NCI-H1436 treated with DMSO at 0.1 percent for 48 hours (cell line): ENCODE results near the gene TMEM39B.
"Not testable (repeated sequence)": the region's sequence is repeated elsewhere in the genome, so short reads cannot be mapped to it uniquely, and the experiment has no call there.

Experiments
- DNase-seq: peaks from one replicate; lab custom pipeline; 2025; lab: John Stamatoyannopoulos, UW

The TMEM39B gene

GRCh38 chr1:32071758-32072621 is 749 bp upstream of the TMEM39B start:
- DNase-seq = no peak

- no peak for DNase-seq
Observed at GRCh38 chr1:32073299-32074229, 825 bp downstream of the TMEM39B start.

- DNase-seq = no peak
Observed at GRCh38 chr1:32074841-32075240, 2.1 kb downstream of the TMEM39B start.

GRCh38 chr1:32077451-32077850 is 4.7 kb downstream of the TMEM39B start:
- DNase-seq = no peak

GRCh38 chr1:32082022-32082421 is 9.3 kb downstream of the TMEM39B start:
- DNase-seq = no peak

- DNase-seq = not testable (repeated sequence)
Observed at GRCh38 chr1:32086381-32086780, 13.6 kb downstream of the TMEM39B start.

- DNase-seq = no peak
Observed at GRCh38 chr1:32091176-32091575, 18.4 kb downstream of the TMEM39B start.

- DNase-seq = no peak
Observed at GRCh38 chr1:32091591-32091990, 18.9 kb downstream of the TMEM39B start.

GRCh38 chr1:32094746-32095521 is 22.2 kb downstream of the TMEM39B start:
- DNase-seq = no peak

GRCh38 chr1:32099426-32099825 is 26.7 kb downstream of the TMEM39B start:
- DNase-seq = no peak

GRCh38 chr1:32100359-32100758 is 27.6 kb downstream of the TMEM39B start:
- DNase-seq = no peak

- no peak for DNase-seq
Observed at GRCh38 chr1:32100807-32101708, 28.3 kb downstream of the TMEM39B start.

- DNase-seq = no peak
Observed at GRCh38 chr1:32104127-32104526, 31.4 kb downstream of the TMEM39B start.

GRCh38 chr1:32105338-32105737 is 32.6 kb downstream of the TMEM39B start:
- DNase-seq = no peak

- DNase-seq = no peak
Observed at GRCh38 chr1:32106663-32107275, 34.0 kb downstream of the TMEM39B start.

- peak; percentile 73 for DNase-seq
Observed at GRCh38 chr1:32107742-32108661, 35.3 kb downstream of the TMEM39B start, which contains the start of gene KPNA6. Gene KPNA6, plus strand, starts transcription at chr1:32108056. Its CDS starts 75 bp downstream, at chr1:32108131.

GRCh38 chr1:32111040-32111623 is 38.4 kb downstream of the TMEM39B start:
- no peak for DNase-seq

GRCh38 chr1:32111789-32112188 is 39.0 kb downstream of the TMEM39B start:
- DNase-seq = no peak

GRCh38 chr1:32112806-32113375 is 40.2 kb downstream of the TMEM39B start:
- no peak for DNase-seq
